Measurements from ENCODE around the gene FXYD3. TPM values are rescaled to one million over a fixed set of nuclear protein-coding genes. Genes with fewer than 3 reads are reported as not detected.

Gene FXYD3
- total RNA-seq, 1 donor from 2014 or later: not detected

DNA sequence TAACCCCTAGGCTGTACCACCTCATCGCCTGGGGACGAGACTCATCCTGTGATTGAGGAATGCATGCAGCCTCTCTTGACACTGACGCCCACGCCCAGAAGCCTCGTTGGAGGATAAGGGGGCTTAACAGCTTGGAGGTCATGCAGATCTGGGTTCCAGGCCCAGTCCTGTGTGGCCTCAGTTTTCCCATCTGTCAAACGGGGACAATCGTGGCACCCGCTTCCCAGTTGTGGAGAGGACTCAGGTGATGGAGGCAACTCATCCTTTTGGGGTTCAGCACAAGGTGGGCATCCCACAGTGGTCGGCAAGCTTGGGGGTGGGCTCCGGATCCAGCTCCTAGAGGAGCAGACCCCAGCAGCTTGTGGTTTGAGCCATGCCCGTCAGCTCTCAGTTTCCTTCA lies 20.6 kb downstream of the FXYD3 start:
- no peaks in the 10 kb centered on the region for H4K20me1 ChIP-seq (ENCODE audit: insufficient read depth, low read length)
- H3K27ac ChIP-seq (ENCODE audit: low read depth, low read length): no peak overlapping the region
- FAIRE-seq (no peak), DNase-seq (ENCODE audit: low read depth) (no peak)
- peaks cover 8% of the 10 kb centered on the region for H3K9me3 Mint-ChIP-seq (ENCODE audit: unreplicated experiment)
- peaks cover 7% of the 10 kb centered on the region for H3K4me1 Mint-ChIP-seq (ENCODE audit: low read depth, unreplicated experiment)
- no peaks in the 10 kb centered on the region for H3K9me3 ChIP-seq (ENCODE audit: insufficient read depth, low read depth, low read length)
- no peaks in the 10 kb centered on the region for H3K36me3 ChIP-seq (ENCODE audit: insufficient read depth, low read length)
- peaks cover 4% of the 10 kb centered on the region for H3K4me1 ChIP-seq (ENCODE audit: insufficient read depth, low read length)
- peaks cover 3% of the 10 kb centered on the region for H3K27me3 ChIP-seq (ENCODE audit: insufficient read depth, low read length)
- peaks cover 20% of the 10 kb centered on the region for H3K27me3 Mint-ChIP-seq (ENCODE audit: low read depth, unreplicated experiment)
- no peak overlapping the region for H3K9ac ChIP-seq (ENCODE audit: low read length)
- no peak for TF ChIP-seq EZH2 (IDR thresholded peaks at IDR 0.05; ENCODE audit: insufficient read depth, low read length)
- TF ChIP-seq, protein P1, sequence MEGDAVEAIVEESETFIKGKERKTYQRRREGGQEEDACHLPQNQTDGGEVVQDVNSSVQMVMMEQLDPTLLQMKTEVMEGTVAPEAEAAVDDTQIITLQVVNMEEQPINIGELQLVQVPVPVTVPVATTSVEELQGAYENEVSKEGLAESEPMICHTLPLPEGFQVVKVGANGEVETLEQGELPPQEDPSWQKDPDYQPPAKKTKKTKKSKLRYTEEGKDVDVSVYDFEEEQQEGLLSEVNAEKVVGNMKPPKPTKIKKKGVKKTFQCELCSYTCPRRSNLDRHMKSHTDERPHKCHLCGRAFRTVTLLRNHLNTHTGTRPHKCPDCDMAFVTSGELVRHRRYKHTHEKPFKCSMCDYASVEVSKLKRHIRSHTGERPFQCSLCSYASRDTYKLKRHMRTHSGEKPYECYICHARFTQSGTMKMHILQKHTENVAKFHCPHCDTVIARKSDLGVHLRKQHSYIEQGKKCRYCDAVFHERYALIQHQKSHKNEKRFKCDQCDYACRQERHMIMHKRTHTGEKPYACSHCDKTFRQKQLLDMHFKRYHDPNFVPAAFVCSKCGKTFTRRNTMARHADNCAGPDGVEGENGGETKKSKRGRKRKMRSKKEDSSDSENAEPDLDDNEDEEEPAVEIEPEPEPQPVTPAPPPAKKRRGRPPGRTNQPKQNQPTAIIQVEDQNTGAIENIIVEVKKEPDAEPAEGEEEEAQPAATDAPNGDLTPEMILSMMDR (IDR thresholded peaks at IDR 0.05; ENCODE audit: insufficient read depth, low read depth, low read length): no peak
- H3K4me3 ChIP-seq (ENCODE audit: insufficient read depth, low read depth, low read length): no peak overlapping the region
- H2AFZ ChIP-seq (ENCODE audit: low read depth, low read length): no peak overlapping the region
- H3K27ac Mint-ChIP-seq (ENCODE audit: unreplicated experiment): no peak overlapping the region
- no peaks in the 10 kb centered on the region for H3K79me2 ChIP-seq (ENCODE audit: insufficient read depth, low read length)
- H3K4me2 ChIP-seq (ENCODE audit: low read length): no peak overlapping the region
- H3K36me3 Mint-ChIP-seq (ENCODE audit: low read depth, unreplicated experiment): no peaks in the 10 kb centered on the region
- H3K4me3 Mint-ChIP-seq (ENCODE audit: unreplicated experiment): no peak overlapping the region

DNA sequence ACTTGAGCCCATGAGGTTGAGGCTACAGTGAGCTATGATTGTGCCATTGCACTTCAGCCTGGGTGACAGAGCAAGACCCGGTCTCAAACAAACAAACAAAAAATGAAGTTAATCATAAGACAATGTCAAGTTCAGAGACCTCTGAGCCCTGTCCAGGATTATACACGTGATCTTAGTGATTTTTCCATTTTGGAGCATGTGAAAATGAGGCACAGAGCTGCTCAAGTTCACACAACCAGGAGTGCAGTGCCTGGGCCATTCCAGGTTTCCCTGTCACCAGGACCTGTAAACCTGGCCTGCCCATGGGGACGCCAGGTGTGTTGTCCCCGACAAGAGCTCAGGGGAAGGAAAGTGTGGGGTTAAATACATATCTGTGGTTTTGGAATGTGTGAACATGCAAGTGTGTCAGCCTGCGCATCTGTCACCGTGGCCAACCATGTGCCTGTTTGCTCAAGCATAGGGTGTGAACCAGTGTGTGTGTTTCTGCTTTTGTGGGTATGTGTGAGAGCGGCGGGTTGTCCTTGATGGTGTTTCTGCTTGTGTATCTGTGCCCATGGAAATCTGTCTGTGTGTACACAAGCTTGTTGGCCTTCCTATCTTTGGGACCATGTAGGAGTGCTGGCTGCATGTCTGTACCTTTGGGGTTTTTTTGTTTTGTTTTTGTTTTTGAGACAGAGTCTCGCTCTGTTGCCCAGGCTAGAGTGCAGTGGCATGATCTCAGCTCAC lies 21.5 kb downstream of the FXYD3 start:
- Histone ChIP-seq H3K4me3 (ENCODE audit: insufficient read depth, low read depth, low read length) (no peak overlapping the region), H2AFZ (ENCODE audit: low read depth, low read length) (no peak overlapping the region), H3K36me3 (ENCODE audit: insufficient read depth, low read length) (no peaks in the 10 kb centered on the region), H3K79me2 (ENCODE audit: insufficient read depth, low read length) (no peaks in the 10 kb centered on the region), H3K9me3 (ENCODE audit: insufficient read depth, low read depth, low read length) (no peaks in the 10 kb centered on the region), H3K27ac (ENCODE audit: low read depth, low read length) (no peak overlapping the region), H4K20me1 (ENCODE audit: insufficient read depth, low read length) (no peaks in the 10 kb centered on the region), H3K4me2 (ENCODE audit: low read length) (no peak overlapping the region), H3K27me3 (ENCODE audit: insufficient read depth, low read length) (peaks cover 10% of the 10 kb centered on the region), H3K9ac (ENCODE audit: low read length) (no peak overlapping the region), H3K4me1 (ENCODE audit: insufficient read depth, low read length) (peaks cover 4% of the 10 kb centered on the region)
- H3K27me3 Mint-ChIP-seq (ENCODE audit: low read depth, unreplicated experiment): peaks cover 28% of the 10 kb centered on the region
- H3K9me3 Mint-ChIP-seq (ENCODE audit: unreplicated experiment): peaks cover 8% of the 10 kb centered on the region
- TF ChIP-seq, protein P1 (IDR thresholded peaks at IDR 0.05; ENCODE audit: insufficient read depth, low read depth, low read length): no peak
- TF ChIP-seq EZH2 (IDR thresholded peaks at IDR 0.05; ENCODE audit: insufficient read depth, low read length): no peak
- no peak overlapping the region for H3K4me3 Mint-ChIP-seq (ENCODE audit: unreplicated experiment)
- FAIRE-seq (no peak), DNase-seq (ENCODE audit: low read depth) (no peak)
- H3K27ac Mint-ChIP-seq (ENCODE audit: unreplicated experiment): no peak overlapping the region
- no peaks in the 10 kb centered on the region for H3K36me3 Mint-ChIP-seq (ENCODE audit: low read depth, unreplicated experiment)
- H3K4me1 Mint-ChIP-seq (ENCODE audit: low read depth, unreplicated experiment): peaks cover 10% of the 10 kb centered on the region

DNA sequence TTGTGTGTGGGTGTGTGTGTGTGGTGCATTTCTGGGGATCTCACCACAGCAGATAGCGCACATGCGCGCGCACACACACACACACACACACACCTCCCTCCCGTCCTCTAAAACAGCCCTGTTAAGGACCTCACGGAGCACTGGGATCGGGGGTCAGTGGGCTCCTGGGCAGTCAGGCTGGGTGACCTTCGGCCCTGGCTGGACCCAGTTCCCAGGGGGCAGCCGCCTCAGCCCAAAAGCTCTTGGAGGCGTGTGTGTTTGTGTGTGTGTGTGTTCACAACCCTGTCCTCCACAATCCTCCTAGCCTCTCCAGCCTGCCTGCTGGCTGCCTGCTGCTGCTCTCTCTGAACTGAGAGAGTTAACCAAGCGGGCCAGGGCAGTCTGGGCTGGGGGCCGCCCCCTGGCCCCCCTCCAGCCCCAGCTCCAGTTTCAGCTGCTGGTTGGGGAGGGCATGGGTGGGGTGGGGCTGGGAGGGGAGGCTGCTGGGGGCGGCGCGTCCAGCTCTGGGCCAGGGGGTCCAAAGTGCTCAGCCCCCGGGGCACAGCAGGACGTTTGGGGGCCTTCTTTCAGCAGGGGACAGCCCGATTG lies 22.8 kb downstream of the FXYD3 start, which contains the start of gene FXYD1:
Gene FXYD1, plus strand, starts transcription at position 520 of the 588 bp plus-strand sequence. CDS start 1,256 bp downstream, outside the sequence.
- Histone ChIP-seq H3K9me3 (ENCODE audit: insufficient read depth, low read depth, low read length) (no peaks in the 10 kb centered on the region), H3K36me3 (ENCODE audit: insufficient read depth, low read length) (no peaks in the 10 kb centered on the region), H3K79me2 (ENCODE audit: insufficient read depth, low read length) (no peaks in the 10 kb centered on the region), H3K4me3 (ENCODE audit: insufficient read depth, low read depth, low read length) (no peak within 1 kb of the TSS), H3K4me2 (ENCODE audit: low read length) (peak within 1 kb of the TSS; percentile 26), H2AFZ (ENCODE audit: low read depth, low read length) (peak within 1 kb of the TSS; percentile 52), H3K27me3 (ENCODE audit: insufficient read depth, low read length) (peaks cover 15% of the 10 kb centered on the region), H3K4me1 (ENCODE audit: insufficient read depth, low read length) (peaks cover 4% of the 10 kb centered on the region), H3K27ac (ENCODE audit: low read depth, low read length) (no peak within 1 kb of the TSS), H3K9ac (ENCODE audit: low read length) (peak within 1 kb of the TSS; percentile 14), H4K20me1 (ENCODE audit: insufficient read depth, low read length) (no peaks in the 10 kb centered on the region)
- Mint-ChIP-seq H3K36me3 (ENCODE audit: low read depth, unreplicated experiment) (no peaks in the 10 kb centered on the region), H3K27ac (ENCODE audit: unreplicated experiment) (peak within 1 kb of the TSS; percentile 8), H3K4me1 (ENCODE audit: low read depth, unreplicated experiment) (peaks cover 10% of the 10 kb centered on the region), H3K27me3 (ENCODE audit: low read depth, unreplicated experiment) (peaks cover 28% of the 10 kb centered on the region), H3K4me3 (ENCODE audit: unreplicated experiment) (no peak within 1 kb of the TSS), H3K9me3 (ENCODE audit: unreplicated experiment) (no peaks in the 10 kb centered on the region)
- TF ChIP-seq, protein P1 (IDR thresholded peaks at IDR 0.05; ENCODE audit: insufficient read depth, low read depth, low read length): no peak
- TF ChIP-seq EZH2 (IDR thresholded peaks at IDR 0.05; ENCODE audit: insufficient read depth, low read length): no peak
- DNase-seq (ENCODE audit: low read depth) (no peak), FAIRE-seq (no peak)

Data from astrocyte (in vitro differentiated cells and primary cell).